ENCODE measurements around the gene KCNAB1. TPM values are rescaled to one million over a fixed set of nuclear protein-coding genes. Genes with fewer than 3 reads are reported as not detected.
A peak's percentile ranks its signal among the peaks of the same experiment; 100 is the strongest.
"Not testable (repeated sequence)": the region's sequence is repeated elsewhere in the genome, so short reads cannot be mapped to it uniquely, and the experiment has no call there.

The KCNAB1 gene
- total RNA-seq, 4 donors from 2014 or later: 0.20 to 3.0 (median 1.6) TPM

DNA sequence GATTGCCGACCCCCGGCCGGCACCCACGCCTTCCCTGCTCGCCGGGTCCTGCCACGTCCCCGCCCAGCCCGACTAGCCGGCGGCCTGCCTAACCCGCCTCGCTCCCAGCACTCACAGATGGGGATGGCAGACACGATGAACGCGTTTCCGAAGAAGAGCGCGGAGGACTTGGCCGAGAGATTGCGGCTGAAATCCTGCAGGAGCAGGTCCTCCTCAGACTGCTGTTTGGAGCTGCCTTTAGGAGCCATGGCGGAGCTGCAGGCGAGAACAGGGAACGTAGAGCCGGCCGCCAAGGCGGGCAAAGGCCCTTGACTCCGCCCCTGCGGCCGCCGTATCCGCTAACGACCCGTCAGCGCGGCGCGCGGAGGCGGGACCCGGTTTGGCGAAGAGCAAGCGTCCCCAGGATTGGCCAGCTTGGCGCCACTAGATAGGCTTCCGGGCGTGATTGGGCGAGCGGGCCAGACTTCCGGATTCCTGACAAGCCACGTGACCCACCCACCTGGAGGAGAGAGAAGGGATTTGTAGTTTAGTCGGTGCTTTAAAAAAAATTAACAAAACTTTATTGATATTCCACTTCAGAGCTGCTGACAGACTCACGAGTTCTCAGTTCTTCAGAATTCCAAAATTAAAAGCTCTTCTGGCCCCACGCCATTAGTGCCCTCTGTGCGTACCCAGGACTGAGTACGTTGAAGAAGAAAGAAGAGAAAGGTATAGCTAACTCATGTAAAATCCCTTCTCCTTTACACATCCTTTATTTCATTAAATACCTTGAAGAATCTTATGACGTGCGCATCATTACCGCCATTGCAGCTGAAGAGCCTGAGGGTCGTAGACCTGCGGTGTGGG is 434.7 kb downstream of the KCNAB1 start, which contains the start of gene SSR3:
TSS of gene SSR3 (minus strand) at position 276 of the 846 bp plus-strand sequence. CDS start at position 248, 28 bp downstream.
- 3 to 16% methylated on average over 10 to 59 of the region's 60 CpGs for WGBS, 2 donors (ENCODE audit: low coverage in 1 of 2)
- no peaks in the 10 kb centered on the region for H3K9me3 ChIP-seq
- no peaks in the 10 kb centered on the region for H3K27me3 ChIP-seq
- peak within 1 kb of the TSS; percentile 69 to 95 (median 76) for H3K4me3 ChIP-seq
- TF ChIP-seq, protein P1, sequence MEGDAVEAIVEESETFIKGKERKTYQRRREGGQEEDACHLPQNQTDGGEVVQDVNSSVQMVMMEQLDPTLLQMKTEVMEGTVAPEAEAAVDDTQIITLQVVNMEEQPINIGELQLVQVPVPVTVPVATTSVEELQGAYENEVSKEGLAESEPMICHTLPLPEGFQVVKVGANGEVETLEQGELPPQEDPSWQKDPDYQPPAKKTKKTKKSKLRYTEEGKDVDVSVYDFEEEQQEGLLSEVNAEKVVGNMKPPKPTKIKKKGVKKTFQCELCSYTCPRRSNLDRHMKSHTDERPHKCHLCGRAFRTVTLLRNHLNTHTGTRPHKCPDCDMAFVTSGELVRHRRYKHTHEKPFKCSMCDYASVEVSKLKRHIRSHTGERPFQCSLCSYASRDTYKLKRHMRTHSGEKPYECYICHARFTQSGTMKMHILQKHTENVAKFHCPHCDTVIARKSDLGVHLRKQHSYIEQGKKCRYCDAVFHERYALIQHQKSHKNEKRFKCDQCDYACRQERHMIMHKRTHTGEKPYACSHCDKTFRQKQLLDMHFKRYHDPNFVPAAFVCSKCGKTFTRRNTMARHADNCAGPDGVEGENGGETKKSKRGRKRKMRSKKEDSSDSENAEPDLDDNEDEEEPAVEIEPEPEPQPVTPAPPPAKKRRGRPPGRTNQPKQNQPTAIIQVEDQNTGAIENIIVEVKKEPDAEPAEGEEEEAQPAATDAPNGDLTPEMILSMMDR (IDR thresholded peaks at IDR 0.05): peak; percentile 37 to 92 (median 45)
- TF ChIP-seq EP300 (IDR thresholded peaks at IDR 0.05; ENCODE audit: low read depth): no peak
- peak; percentile 96 to 97 (median 97) for TF ChIP-seq POLR2AphosphoS5 (IDR thresholded peaks at IDR 0.05)
- TF ChIP-seq POLR2A (IDR thresholded peaks at IDR 0.05): peak; percentile 91
- peak; percentile 99 for DNase-seq
- peak within 1 kb of the TSS; percentile 89 to 97 (median 90) for H3K27ac ChIP-seq
- H3K4me1 ChIP-seq: peaks cover 8 to 43% (median 25%) of the 10 kb centered on the region in 4 donors
- peaks cover 0 to 10% (median 0%) of the 10 kb centered on the region in 4 donors for H3K36me3 ChIP-seq
- in situ Hi-C loops (cut with MboI; ENCODE audit: low pct_ligation_motif_present in 1 of 4, low pct_unique_long_range_greater_than_20kb in 1 of 4, low sequenced_read_pairs in 3 of 4) (loop anchor here (10.0 to 25.0 kb wide), 6 partner anchors 107 to 532 kb away; partner anchors contain the start of genes TIPARP (in 2 of the 4) and LEKR1 (in 1 of the 4)), intact Hi-C loops (cut with DNase I; ENCODE audit: low total_unique reads) (no loop called here)

GRCh38 chr3:156558389-156558788 is 438.0 kb downstream of the KCNAB1 start:
- DNase-seq: no peak
- intact Hi-C loops (cut with DNase I; ENCODE audit: low total_unique reads): no loop called here
- no peaks in the 10 kb centered on the region for H3K36me3 ChIP-seq
- no peaks in the 10 kb centered on the region for H3K27me3 ChIP-seq
- no peak overlapping the region for H3K27ac ChIP-seq
- H3K9me3 ChIP-seq: no peaks in the 10 kb centered on the region
- peaks cover 0 to 20% (median 10%) of the 10 kb centered on the region in 4 donors for H3K4me1 ChIP-seq
- H3K4me3 ChIP-seq: no peak overlapping the region
- in situ Hi-C loops (cut with MboI; ENCODE audit: low pct_ligation_motif_present in 1 of 4, low pct_unique_long_range_greater_than_20kb in 1 of 4, low sequenced_read_pairs in 3 of 4): loop anchor here (10.0 to 25.0 kb wide), 6 partner anchors 104 to 529 kb away; partner anchors contain the start of genes TIPARP (in 2 of the 4) and LEKR1 (in 1 of the 4)
- TF ChIP-seq EP300 (IDR thresholded peaks at IDR 0.05; ENCODE audit: low read depth) (no peak), POLR2AphosphoS5 (IDR thresholded peaks at IDR 0.05) (no peak), POLR2A (IDR thresholded peaks at IDR 0.05) (no peak)
- TF ChIP-seq, protein P1 (IDR thresholded peaks at IDR 0.05): no peak

- in situ Hi-C loops (cut with MboI; ENCODE audit: low pct_ligation_motif_present in 1 of 4, low pct_unique_long_range_greater_than_20kb in 1 of 4, low sequenced_read_pairs in 3 of 4) (loop anchor here (10.0 to 25.0 kb wide), 6 partner anchors 103 to 528 kb away; partner anchors contain the start of genes TIPARP (in 2 of the 4) and LEKR1 (in 1 of the 4)), intact Hi-C loops (cut with DNase I; ENCODE audit: low total_unique reads) (no loop called here)
- H3K27me3 ChIP-seq: no peaks in the 10 kb centered on the region
- 70 to 74% methylated on average over 1 of the region's 1 CpG for WGBS, 2 donors (ENCODE audit: low coverage in 1 of 2)
- DNase-seq: no peak
- no peak overlapping the region for H3K27ac ChIP-seq
- H3K9me3 ChIP-seq: no peaks in the 10 kb centered on the region
- no peaks in the 10 kb centered on the region for H3K36me3 ChIP-seq
- no peak overlapping the region for H3K4me3 ChIP-seq
- peaks cover 0 to 18% (median 10%) of the 10 kb centered on the region in 4 donors for H3K4me1 ChIP-seq
- TF ChIP-seq POLR2A (IDR thresholded peaks at IDR 0.05) (no peak), EP300 (IDR thresholded peaks at IDR 0.05; ENCODE audit: low read depth) (no peak), POLR2AphosphoS5 (IDR thresholded peaks at IDR 0.05) (no peak)
- TF ChIP-seq, protein P1 (IDR thresholded peaks at IDR 0.05): no peak
These were observed 438.9 kb downstream of the KCNAB1 start for GRCh38 chr3:156559321-156559720.

- 81% methylated on average over 2 of the region's 2 CpGs; no CpG with 5 or more reads in 1 of the 2 donors for WGBS, 2 donors (ENCODE audit: low coverage in 1 of 2)
- Histone ChIP-seq H3K4me3 (no peak overlapping the region), H3K27me3 (no peaks in the 10 kb centered on the region), H3K4me1 (peaks cover 0 to 24% (median 11%) of the 10 kb centered on the region in 4 donors), H3K36me3 (no peaks in the 10 kb centered on the region), H3K9me3 (no peaks in the 10 kb centered on the region), H3K27ac (no peak overlapping the region)
- intact Hi-C loops (cut with DNase I; ENCODE audit: low total_unique reads): no loop called here
- DNase-seq: no peak
- TF ChIP-seq POLR2A (IDR thresholded peaks at IDR 0.05): no peak
- no peak for TF ChIP-seq POLR2AphosphoS5 (IDR thresholded peaks at IDR 0.05)
- TF ChIP-seq, protein P1 (IDR thresholded peaks at IDR 0.05): no peak
- TF ChIP-seq EP300 (IDR thresholded peaks at IDR 0.05; ENCODE audit: low read depth): no peak
- in situ Hi-C loops (cut with MboI; ENCODE audit: low pct_ligation_motif_present in 1 of 4, low pct_unique_long_range_greater_than_20kb in 1 of 4, low sequenced_read_pairs in 3 of 4): loop anchor here (10.0 to 25.0 kb wide), 5 partner anchors 101 to 526 kb away; partner anchors contain the start of genes TIPARP (in 2 of the 4) and LEKR1 (in 1 of the 4)
These were observed 441.2 kb downstream of the KCNAB1 start for GRCh38 chr3:156561533-156561932.

DNA sequence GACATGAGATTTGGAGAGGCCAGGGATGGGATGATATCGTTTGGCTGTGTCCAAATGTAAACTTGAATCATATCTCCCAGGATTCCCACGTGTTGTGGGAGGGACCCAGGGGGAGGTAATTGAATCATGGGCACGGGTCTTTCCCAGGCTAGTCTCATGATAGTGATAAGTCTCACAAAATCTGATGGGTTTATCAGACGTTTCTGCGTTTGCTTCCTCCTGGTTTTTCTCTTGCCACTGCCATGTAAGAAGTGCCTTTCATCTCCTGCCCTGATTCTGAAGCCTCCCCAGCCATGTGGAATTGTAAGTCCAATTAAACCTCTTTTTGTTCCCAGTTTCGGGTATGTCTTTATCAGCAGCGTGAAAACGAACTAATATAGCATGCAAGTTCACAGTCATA is 442.1 kb downstream of the KCNAB1 start:
- H3K4me1 ChIP-seq: peaks cover 0 to 24% (median 11%) of the 10 kb centered on the region in 4 donors
- H3K36me3 ChIP-seq; H3K4me3 ChIP-seq; DNase-seq; H3K9me3 ChIP-seq; H3K27me3 ChIP-seq; intact Hi-C loops (cut with DNase I; ENCODE audit: low total_unique reads); H3K27ac ChIP-seq: not testable (repeated sequence)
- WGBS, 2 donors (ENCODE audit: low coverage in 1 of 2): 77 to 78% methylated on average over 6 to 8 of the region's 8 CpGs
- in situ Hi-C loops (cut with MboI; ENCODE audit: low pct_ligation_motif_present in 1 of 4, low pct_unique_long_range_greater_than_20kb in 1 of 4, low sequenced_read_pairs in 3 of 4): loop anchor here (10.0 to 25.0 kb wide), 5 partner anchors 100 to 525 kb away; partner anchors contain the start of genes TIPARP (in 2 of the 4) and LEKR1 (in 1 of the 4)

All from transverse colon (tissue), 4 donors.